Activated CD4-positive, alpha-beta T cell treated with anti-CD3 and anti-CD28 coated beads, Interleukin-2, amount 50 U/mL, for 48 hours (primary cell): ENCODE measurements around the gene NLRP11.

Experiments used
- DNase-seq, 2 experiments: peaks; one replicate each; pipeline ENCODE4 v3.0.0-alpha.2; 2020

NLRP11 gene

GRCh38 chr19:55831846-55832245, at the start of gene NLRP11:
Gene NLRP11, minus strand, starts transcription at chr19:55831999. Its CDS starts 13,825 bp downstream, at chr19:55818174.
- DNase-seq = no peak

DNA sequence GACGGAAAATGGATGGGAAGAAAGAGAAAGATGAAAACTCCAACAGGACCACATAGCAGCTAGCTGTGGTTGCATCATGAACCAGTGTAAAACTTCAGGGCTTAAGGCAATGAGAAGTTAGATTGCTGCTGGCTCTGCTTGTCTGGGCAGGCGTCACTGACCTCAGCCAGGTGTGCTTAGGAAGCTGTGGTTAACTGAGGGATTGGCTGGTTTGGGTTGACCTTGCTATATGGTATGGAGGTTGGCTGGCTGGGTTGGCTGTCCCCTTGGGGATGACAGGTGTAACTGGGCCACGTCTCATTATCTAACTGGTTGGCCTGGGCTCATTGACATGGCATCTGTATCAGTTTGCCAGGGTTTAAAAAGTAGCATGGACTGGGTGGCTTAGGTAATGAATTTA, 45.4 kb upstream of the NLRP11 start:
- no peak for DNase-seq

DNA sequence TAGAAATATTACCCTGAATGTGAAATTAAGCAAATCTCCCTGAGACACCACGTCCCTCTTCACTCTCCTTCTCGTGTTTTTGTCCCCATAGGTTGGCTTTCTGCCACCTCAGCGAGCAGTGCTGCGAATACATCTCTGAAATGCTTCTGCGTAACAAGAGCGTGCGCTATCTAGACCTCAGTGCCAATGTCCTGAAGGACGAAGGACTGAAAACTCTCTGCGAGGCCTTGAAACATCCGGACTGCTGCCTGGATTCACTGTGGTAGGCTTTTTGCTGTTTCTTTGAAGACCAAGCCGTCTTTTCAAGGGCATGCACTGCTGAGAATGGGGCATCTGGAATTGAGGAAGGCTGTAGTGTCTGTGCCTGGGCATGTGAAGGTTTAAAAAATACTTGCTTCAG, 38.9 kb upstream of the NLRP11 start:
- no peak for DNase-seq

- DNase-seq = no peak
Measured at GRCh38 chr19:55867101-55867500, 35.3 kb upstream of the NLRP11 start.

- no peak for DNase-seq
Measured at GRCh38 chr19:55866521-55866920, 34.7 kb upstream of the NLRP11 start.

DNA sequence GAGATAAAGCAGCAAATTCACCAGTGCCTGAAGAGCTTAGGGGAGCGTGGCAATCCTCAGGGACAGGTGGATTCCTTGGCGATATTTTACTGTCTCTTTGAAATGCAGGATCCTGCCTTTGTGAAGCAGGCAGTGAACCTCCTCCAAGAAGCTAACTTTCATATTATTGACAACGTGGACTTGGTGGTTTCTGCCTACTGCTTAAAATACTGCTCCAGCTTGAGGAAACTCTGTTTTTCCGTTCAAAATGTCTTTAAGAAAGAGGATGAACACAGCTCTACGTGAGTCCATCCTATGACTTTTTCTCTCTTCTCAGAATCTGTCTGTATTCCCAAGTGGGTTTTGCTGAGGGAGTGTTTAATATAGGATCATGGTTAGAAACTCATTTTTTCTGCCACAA, 27.2 kb upstream of the NLRP11 start:
- no peak for DNase-seq

- no peak for DNase-seq
Measured at GRCh38 chr19:55858401-55858800, 26.6 kb upstream of the NLRP11 start.

GRCh38 chr19:55857974-55858373, 26.2 kb upstream of the NLRP11 start:
- no peak for DNase-seq

GRCh38 chr19:55857149-55857548, 25.4 kb upstream of the NLRP11 start:
- no peak for DNase-seq

DNA sequence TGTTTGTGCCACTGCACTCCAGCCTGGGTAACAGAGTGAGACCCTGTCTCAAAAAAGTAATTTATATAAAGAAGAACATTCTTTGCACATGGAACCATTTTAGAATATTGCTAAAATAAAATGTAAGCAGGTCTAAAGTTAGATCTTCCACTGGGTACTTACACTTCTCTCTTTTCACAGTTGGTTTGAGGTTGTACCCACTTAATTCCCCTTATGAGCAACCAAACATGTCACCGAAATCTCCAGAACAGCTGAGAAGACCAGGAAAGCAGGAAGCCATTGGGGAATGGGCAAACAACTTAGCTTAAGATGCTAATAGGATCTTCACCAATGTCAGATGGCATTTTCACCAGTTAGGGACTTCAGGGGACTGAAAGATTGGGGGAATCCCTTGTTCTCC, 23.4 kb upstream of the NLRP11 start:
- DNase-seq = no peak

DNA sequence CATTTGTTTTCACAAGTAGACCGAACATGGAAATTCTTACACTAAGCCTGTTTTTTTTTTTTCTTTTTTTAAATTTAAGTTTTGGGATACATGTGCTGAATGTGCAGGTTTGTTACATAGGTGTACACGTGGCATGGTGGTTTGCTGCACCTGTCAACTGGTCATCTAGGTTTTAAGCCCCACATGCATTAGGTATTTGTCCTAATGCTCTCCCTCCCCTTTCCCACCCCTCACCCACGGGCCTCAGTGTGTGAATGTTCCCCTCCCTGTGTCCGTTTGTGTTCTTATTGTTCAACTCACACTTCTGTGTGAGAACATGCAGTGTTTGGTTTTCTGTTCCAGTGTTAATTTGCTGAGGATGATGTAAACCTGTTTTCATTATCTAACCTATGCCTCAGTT, 7.1 kb upstream of the NLRP11 start:
- no peak for DNase-seq

DNA sequence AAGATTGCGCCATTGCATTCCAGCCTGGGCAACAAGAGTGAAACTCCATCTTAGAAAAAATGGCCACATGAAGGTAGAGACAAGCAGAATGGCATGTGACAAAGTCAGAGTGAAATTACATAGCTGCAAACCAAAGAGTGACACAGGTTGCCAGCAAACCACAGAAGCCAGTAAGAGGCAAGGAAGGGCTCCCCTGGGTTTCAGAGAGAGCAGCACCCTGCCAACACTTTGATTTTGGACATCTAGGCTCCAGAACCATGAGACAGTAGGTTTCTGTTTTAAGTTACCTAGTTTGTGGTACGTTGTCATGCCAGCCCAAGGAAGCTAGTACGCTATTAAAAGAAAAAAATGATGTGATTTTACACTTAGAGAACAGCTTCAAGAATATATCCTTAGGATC, 6.5 kb upstream of the NLRP11 start:
- no peak for DNase-seq

DNA sequence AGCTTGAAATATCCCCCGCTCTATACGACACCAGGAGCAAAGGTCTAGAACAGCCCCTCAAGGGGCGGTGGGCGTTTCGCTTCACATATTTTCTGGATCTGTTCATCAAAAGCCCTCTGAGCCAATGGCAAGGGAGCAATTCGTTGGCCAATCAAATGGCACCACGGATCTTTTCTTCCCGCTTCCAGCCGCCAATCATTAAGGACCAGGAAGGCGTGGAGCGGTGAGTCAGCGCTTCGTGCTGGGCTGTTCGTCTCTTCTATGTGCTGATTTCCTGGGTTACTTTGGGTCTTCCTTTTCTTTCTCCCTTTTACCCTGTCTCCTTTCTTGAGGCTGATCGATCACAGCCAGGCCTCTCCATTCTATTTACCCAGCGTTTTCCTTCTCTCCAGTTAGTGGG, 4.5 kb upstream of the NLRP11 start, which contains the start of gene NLRP4:
Gene NLRP4 (plus strand): TSS at position 201 of the 400 bp plus-strand sequence. CDS start 15,541 bp downstream, outside the sequence.
- DNase-seq = no peak

GRCh38 chr19:55832676-55833075, 877 bp upstream of the NLRP11 start:
- DNase-seq = no peak

- DNase-seq = no peak
Measured at GRCh38 chr19:55830656-55831055, 1.1 kb downstream of the NLRP11 start.

DNA sequence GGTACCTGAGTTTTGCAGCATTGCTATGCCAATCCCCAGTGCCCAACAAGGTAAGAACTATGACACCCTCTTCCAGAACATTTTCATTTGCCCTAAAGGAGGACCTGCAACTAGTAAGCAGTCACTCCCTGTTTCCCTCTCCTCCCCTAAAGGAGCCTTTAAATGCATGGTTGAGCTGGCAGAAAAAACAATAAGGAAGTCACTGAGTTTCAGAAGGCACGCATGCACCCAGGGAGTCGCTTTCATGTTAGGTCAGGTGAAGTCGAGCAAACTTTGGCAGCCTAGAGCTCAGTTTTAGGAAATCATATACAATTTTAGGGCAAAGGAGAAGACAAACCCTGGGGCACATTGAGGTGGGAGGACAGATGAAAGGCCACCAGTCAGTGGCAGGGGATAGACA, 11.8 kb downstream of the NLRP11 start:
- no peak for DNase-seq

DNA sequence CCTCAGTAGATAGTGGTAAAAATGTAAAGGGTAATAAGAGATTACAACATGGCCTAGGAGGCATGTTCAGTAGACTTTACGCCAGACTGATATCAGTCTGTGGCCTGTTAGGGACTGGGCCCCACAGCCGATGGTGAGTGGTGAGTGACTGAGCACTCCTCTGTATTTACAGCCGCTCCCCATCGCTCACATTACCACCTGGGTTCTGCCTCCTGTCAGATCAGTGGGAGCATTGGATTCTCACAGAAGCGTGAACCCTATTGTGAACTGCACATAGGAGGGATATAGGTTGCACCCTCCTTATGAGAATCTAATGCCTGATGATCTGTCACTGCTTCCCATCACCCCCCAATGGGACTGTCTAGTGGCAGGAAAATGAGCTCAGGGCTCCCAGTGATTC, 17.9 kb downstream of the NLRP11 start:
- no peak for DNase-seq

DNA sequence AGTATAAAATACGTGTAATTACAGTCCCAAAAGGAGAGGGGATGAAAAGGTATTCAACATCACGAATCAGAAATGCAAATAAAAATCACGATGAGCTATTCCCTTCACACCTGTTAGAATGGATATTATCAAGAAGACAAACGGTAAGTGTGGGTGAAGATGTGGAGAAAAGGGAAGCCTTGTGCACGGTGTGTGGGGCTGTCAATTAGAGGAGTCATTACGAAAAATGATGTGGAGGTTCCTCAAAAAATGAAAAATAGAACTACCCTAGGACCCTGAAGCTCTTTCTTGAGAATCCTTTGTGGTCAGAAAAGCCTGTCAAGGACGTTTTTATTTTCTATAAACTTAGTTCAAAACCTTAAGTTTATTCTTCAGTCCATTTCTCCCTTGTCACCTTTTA, 19.4 kb downstream of the NLRP11 start:
- DNase-seq = no peak

GRCh38 chr19:55811340-55811739, 20.5 kb downstream of the NLRP11 start:
- DNase-seq = no peak

DNA sequence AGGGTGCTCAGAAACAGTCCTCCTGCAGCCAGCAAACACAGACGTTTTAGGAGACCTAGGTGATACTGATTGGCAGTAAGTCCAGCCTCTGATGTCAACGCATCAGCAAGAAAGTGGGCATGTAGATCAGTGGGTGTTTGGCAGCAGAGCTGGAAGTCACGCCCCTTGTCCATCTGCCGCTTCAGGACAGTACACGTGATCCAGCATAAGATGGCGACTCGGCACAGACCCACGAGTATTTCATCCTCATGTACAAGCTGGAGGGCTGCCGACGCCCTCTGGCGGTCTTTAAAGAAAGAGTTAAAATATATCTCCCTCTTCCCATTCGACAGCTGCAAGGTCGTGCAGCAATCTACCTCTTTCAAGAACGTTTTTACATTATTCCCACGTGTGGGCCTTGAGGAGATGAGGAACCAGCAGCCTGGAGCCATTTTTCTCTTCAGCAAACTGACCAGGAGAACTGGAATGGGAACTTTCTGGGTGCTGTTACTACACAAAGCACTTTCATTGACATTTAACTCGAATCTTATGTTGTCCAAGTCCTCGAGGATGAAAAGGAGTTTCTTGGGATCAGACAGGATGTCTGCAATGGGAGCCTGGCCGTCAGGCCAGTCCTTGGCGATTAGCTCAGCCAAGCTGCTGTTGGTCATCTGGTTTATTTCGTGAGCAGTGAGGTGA, 22.3 kb downstream of the NLRP11 start:
- peak; percentile 39 to 50 for DNase-seq

DNA sequence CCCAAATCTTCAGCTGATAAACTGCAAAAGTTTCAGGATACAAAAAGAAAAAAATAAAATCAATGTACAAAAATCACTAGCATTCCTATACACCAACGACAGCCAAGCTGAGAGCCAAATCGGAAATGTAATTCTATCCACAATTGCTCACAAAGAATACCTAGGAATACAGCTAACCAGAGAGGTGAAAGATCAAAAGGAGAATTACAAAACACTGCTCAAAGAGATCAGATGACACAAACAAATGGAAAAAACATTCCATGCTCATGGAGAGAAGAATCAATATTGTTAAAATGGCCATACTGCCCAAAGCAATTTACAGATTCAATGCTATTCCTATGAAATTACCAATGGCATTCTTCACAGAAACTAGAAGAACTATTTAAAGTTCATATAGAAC, 29.5 kb downstream of the NLRP11 start:
- DNase-seq = no peak

DNA sequence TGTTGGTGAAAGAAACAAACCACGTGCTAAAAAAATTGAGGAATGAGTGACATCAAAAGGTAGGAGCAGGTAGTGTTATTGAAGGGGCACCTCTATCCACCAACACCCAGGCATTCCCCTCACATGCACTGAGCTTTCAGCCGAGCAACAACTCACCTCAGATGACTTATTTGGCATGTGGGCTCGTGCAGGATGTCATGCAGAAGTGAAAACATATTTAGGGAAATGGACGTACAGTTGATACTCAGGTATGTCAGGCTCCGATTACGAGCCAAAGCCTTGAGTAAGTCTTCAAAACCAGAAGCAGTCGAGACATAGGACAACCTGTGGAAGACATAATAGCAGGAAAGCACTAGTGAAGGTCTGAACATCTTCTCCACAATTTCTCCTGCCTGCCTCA, 30.4 kb downstream of the NLRP11 start:
- DNase-seq = no peak

DNA sequence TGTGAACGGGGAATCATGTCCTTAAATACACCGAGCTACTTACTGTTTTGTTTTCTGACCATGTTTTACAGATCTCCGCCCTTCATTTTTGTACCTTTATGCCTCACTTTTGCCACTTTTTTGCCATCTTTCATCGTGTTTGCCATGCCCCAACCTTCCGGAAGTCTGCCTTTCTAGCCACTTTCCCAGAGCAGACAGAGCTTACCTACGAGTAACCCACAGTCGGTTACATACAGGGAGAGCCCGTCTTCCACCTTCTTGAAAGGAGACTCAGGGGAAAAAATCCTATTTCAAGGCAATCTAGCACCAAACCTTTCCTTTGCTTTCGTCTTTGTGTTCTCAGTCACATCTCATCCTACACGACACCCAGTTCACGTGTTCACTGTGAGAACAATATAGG, 36.8 kb downstream of the NLRP11 start:
- no peak for DNase-seq

DNA sequence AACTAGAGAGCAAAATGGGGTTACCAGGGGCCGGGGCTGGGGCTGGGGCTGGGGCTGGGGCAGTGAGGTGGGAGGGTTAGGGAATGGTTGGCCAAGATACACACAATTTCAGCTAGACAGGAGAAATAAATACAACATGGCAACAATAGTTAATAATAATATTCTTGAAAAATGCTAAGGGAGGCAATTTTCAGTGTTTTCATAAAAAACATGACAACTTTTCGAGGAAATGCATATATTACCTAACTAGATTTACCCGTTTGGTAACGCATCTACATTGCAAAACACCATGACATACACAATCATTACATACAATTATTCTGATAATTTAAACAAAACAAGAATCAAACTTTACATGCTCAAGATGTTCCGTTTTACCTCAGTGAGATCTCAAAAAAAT, 50.7 kb downstream of the NLRP11 start:
- no peak for DNase-seq

- no peak for DNase-seq
Measured at GRCh38 chr19:55778331-55778730, 53.5 kb downstream of the NLRP11 start.
